Tibial nerve (tissue), 4 donors: ENCODE data around the gene TFPI2. TPM values are rescaled to one million over a fixed set of nuclear protein-coding genes. Genes with fewer than 3 reads are reported as not detected.
A peak's percentile ranks its signal among the peaks of the same experiment; 100 is the strongest.
"Not testable (repeated sequence)": the region's sequence is repeated elsewhere in the genome, so short reads cannot be mapped to it uniquely, and the experiment has no call there.

Source experiments
- DNase-seq, 2 donors: peaks; one replicate each; pipeline ENCODE4 v3.0.0-alpha.2; 2019; ENCODE audit warnings: low spot score in 2 of 2
- H3K27ac ChIP-seq, 4 donors: fragments of 200-600 bp; sonication (generic) in 3 of 4; one replicate each; pipeline ENCODE4 v1.5.1; 2017 to 2019; ENCODE audit warnings: mild to moderate bottlenecking in 1 of 4
- H3K27me3 ChIP-seq, 2 donors: fragments of 200-600 bp; sonication (generic) in 1 of 2; one replicate each; pipeline versions ENCODE4 v1.5.1 to v1.6.0; 2017 to 2019
- H3K36me3 ChIP-seq, 3 donors: fragments of 200-600 bp; sonication (generic); one replicate each; pipeline ENCODE4 v1.5.1; 2018 to 2019
- H3K4me1 ChIP-seq, 4 donors: fragments of 200-600 bp; sonication (generic) in 3 of 4; one replicate each; pipeline ENCODE4 v1.5.1; 2017 to 2019
- H3K4me3 ChIP-seq, 4 donors: fragments of 200-600 bp; sonication (generic) in 3 of 4; one replicate each; pipeline ENCODE4 v1.5.1; 2017 to 2019; ENCODE audit warnings: mild to moderate bottlenecking in 1 of 4, moderate library complexity in 1 of 4
- H3K9me3 ChIP-seq, 4 donors: fragments of 200-600 bp; sonication (generic) in 3 of 4; one replicate each; pipeline ENCODE4 v1.5.1; 2017 to 2019
- EP300 ChIP-seq, 2 donors: sonication (generic); formaldehyde crosslinking; IDR thresholded peaks; one replicate each; pipeline ENCODE4 v1.6.1; 2017; ENCODE audit warnings: antibody characterized with exemption in 2 of 2, mild to moderate bottlenecking in 1 of 2
- POLR2A ChIP-seq, 2 donors: fragments of 450-650 bp; IDR thresholded peaks; one replicate each; pipeline ENCODE4 v1.6.1; 2017; ENCODE audit warnings: antibody characterized with exemption in 2 of 2, mild to moderate bottlenecking in 2 of 2, moderate library complexity in 2 of 2
- WGBS, 2 donors: methylation state at CpG; one replicate each; pipeline ENCODE4 v1.1.5; 2018; 5-methylcytosine and 5-hydroxymethylcytosine counted together
- total RNA-seq, 4 donors: library from RNA; depleted of rRNA; stranded (reverse); fragments of >200 nt; gene quantifications; one replicate each; pipeline ENCODE4 v1.1.0, GENCODE V29; 2016
- TF ChIP-seq, protein P1 (sequence below), 5 experiments: fragments of 200-600 bp in 3 of 5; fragments of 450-650 bp in 2 of 5; sonication (generic) in 3 of 5; IDR thresholded peaks; one replicate each; pipeline ENCODE4 v1.5.1; 2016 to 2019; ENCODE audit warnings: antibody characterized with exemption in 5 of 5, mild to moderate bottlenecking in 3 of 5, moderate library complexity in 2 of 5

Gene TFPI2
- total RNA-seq, 4 donors from 2014 or later = 0.44 to 4.0 (median 1.8) TPM; not detected in 1

DNA sequence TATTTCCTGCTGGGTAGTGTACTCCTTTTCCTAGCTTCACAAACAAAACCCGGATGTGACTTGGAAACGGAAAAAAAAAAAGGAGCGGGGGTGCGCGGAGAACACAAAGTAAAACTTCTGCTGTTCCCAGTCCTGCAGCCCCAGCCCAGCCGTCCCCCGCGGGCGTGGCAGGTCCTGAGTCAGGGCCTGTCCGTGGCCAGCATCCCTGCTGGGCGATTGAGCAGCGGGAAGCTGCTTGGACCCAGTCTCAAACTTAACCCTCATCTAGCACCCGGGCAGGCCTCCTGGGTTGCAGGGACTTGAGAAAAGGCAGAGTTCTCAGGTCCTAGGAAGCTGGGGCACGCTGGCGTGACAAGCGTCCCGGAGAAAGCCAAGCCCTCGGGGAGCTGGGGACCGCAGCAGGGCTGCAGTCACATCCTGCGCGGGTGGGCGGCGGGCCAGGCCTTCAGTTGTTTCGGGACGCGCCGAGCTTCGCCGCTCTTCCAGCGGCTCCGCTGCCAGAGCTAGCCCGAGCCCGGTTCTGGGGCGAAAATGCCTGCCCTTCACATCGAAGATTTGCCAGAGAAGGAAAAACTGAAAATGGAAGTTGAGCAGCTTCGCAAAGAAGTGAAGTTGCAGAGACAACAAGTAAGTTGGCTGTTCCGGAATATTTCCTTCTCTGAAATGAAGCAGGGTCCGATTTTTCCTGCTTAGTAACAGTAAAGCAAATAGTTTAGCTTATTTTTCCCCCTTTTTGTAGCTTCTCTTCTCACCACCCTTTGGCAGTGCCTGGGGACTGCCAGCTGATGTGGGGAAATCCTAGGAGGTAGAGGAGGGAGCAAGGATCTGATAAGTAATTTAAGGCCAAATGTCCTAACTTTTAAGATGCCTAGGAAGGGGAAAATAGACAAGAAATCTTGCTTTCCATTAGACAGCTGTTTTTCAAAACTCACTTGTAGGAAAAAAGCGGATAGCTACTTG lies 31.3 kb upstream of the TFPI2 start, which contains the start of gene GNG11:
GNG11 (plus strand) TSS at position 129 of the 960 bp plus-strand sequence; CDS start at position 532, 403 bp downstream.
- peak in 1 of 2 donors; percentile 77 for TF ChIP-seq EP300 (IDR thresholded peaks at IDR 0.05)
- TF ChIP-seq, protein P1, sequence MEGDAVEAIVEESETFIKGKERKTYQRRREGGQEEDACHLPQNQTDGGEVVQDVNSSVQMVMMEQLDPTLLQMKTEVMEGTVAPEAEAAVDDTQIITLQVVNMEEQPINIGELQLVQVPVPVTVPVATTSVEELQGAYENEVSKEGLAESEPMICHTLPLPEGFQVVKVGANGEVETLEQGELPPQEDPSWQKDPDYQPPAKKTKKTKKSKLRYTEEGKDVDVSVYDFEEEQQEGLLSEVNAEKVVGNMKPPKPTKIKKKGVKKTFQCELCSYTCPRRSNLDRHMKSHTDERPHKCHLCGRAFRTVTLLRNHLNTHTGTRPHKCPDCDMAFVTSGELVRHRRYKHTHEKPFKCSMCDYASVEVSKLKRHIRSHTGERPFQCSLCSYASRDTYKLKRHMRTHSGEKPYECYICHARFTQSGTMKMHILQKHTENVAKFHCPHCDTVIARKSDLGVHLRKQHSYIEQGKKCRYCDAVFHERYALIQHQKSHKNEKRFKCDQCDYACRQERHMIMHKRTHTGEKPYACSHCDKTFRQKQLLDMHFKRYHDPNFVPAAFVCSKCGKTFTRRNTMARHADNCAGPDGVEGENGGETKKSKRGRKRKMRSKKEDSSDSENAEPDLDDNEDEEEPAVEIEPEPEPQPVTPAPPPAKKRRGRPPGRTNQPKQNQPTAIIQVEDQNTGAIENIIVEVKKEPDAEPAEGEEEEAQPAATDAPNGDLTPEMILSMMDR (IDR thresholded peaks at IDR 0.05) = no peak
- DNase-seq = peak; percentile 52 to 61
- Histone ChIP-seq H3K9me3 (no peaks in the 10 kb centered on the region), H3K36me3 (peaks cover 0 to 8% (median 0%) of the 10 kb centered on the region in 3 donors), H3K4me3 (peak within 1 kb of the TSS; percentile 56 to 77 (median 72)), H3K27me3 (no peaks in the 10 kb centered on the region), H3K27ac (peak within 1 kb of the TSS; percentile 83 to 95 (median 93)), H3K4me1 (peaks cover 0 to 19% (median 0%) of the 10 kb centered on the region in 4 donors)
- WGBS, 2 donors = 1% methylated on average over 29 to 39 of the region's 39 CpGs

DNA sequence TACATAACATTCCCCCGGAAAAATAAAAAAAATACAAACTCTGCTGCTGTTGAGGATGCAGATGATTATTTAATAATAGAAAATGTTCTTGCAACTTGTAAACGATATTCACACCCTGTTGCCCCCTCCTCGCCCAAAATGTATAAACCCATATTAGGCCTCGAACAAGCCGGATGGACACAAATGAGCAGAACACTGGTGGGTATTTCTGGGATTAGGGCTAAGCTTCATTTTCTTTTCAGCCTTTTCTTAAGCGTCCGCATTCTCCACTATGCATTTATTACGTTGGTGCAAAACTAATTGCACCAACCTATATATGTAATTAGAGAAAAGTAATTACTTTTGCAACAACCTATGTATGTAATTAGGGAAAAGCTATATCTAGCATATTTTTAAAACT lies 30.6 kb upstream of the TFPI2 start:
- Histone ChIP-seq H3K27me3 (no peaks in the 10 kb centered on the region), H3K36me3 (peaks cover 0 to 1% (median 0%) of the 10 kb centered on the region in 3 donors), H3K4me3 (peak overlapping the region; percentile 56 to 77 (median 72)), H3K27ac (peak overlapping the region; percentile 83 to 95 (median 93)), H3K4me1 (peaks cover 0 to 19% (median 0%) of the 10 kb centered on the region in 4 donors), H3K9me3 (no peaks in the 10 kb centered on the region)
- TF ChIP-seq, protein P1 (IDR thresholded peaks at IDR 0.05) = no peak
- no peak for TF ChIP-seq EP300 (IDR thresholded peaks at IDR 0.05)
- TF ChIP-seq POLR2A (IDR thresholded peaks at IDR 0.05) = no peak
- 10 to 16% methylated on average over 8 of the region's 8 CpGs for WGBS, 2 donors
- no peak for DNase-seq

DNA sequence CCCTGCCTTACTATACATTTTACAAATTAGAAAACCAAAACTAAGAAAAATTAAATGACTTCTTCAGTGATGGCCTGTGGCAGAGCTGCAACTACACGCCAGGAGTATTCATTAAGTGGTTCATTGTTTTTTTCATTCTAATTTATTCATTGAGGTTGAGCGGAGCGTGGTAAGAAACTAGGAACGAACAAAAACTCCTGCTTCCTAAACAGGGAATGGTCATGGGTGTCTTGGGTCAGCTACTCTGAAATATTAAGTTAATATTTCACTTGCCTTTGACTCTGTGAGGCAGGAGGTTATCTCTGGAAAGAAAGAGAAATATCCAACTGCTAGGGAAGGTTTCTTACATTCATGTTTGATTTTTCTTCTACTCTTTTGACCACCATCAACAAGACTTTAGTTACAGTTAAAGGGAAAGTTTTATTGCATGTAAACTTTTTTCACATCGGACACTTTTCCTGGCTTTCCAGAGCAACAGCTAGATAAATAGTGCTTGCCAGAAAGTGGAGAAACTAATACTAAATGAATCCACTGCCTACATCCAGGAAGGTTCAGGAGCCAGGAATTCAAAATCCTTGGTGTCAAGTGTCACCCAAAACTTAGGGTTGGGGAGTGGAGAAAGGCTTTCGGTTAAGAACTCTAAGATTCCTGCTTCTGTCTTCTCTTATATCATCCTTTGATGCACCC lies 30.1 kb upstream of the TFPI2 start:
- Histone ChIP-seq H3K27ac (peak overlapping the region; percentile 10 to 95 (median 89)), H3K36me3 (no peaks in the 10 kb centered on the region), H3K27me3 (no peaks in the 10 kb centered on the region), H3K9me3 (no peaks in the 10 kb centered on the region), H3K4me1 (peaks cover 0 to 19% (median 0%) of the 10 kb centered on the region in 4 donors), H3K4me3 (peak overlapping the region in 3 of 4 donors; percentile 69 to 77 (median 75))
- no peak for DNase-seq
- WGBS, 2 donors = 23 to 32% methylated on average over 6 of the region's 6 CpGs
- TF ChIP-seq POLR2A (IDR thresholded peaks at IDR 0.05) (no peak), EP300 (IDR thresholded peaks at IDR 0.05) (no peak)
- TF ChIP-seq, protein P1 (IDR thresholded peaks at IDR 0.05) = no peak

DNA sequence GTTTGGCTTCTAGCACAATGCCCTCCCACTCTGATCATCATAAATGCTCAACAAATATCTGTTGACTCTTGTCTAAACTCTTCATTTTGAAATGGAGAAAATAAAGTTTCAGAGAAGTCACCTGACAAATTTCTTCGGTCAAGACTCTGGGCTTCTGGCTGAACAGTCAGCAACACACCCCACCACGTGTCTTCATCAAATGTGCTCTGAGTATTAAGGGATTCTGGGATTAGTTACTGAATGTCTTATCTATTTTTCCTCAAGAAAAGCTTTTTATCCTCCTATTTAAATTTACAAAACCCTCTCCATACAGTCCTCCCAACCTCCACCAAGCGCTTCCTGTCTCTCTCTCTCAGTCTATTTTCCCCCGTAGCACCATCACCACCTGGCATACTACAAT lies 25.8 kb upstream of the TFPI2 start:
- WGBS, 2 donors = 79% methylated on average over 4 of the region's 4 CpGs
- DNase-seq, H3K9me3 ChIP-seq, H3K27ac ChIP-seq, H3K4me3 ChIP-seq, H3K36me3 ChIP-seq, H3K27me3 ChIP-seq: not testable (repeated sequence)
- H3K4me1 ChIP-seq = peaks cover 0 to 11% (median 0%) of the 10 kb centered on the region in 4 donors

DNA sequence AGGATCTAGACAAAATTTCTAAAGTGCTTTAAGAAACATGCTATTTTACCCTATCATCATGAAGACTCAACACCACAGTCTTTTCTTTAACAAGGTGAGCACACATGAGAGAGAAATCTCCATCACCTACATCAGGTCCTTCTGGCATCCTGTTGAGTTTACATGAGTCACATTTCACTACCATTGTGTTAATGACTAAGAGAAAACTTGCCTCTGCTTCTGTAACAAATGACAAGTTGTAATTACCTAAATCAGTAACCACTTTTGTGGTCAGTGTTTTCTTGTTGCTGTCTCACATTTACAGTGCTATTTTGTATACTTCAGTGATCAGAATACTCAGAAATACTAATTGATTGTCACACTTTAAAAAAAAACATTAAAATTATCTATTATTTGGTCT lies 25.3 kb upstream of the TFPI2 start:
- peaks cover 0 to 11% (median 0%) of the 10 kb centered on the region in 4 donors for H3K4me1 ChIP-seq
- not testable (repeated sequence) for H3K9me3 ChIP-seq, DNase-seq, H3K4me3 ChIP-seq, H3K36me3 ChIP-seq, H3K27me3 ChIP-seq, H3K27ac ChIP-seq

DNA sequence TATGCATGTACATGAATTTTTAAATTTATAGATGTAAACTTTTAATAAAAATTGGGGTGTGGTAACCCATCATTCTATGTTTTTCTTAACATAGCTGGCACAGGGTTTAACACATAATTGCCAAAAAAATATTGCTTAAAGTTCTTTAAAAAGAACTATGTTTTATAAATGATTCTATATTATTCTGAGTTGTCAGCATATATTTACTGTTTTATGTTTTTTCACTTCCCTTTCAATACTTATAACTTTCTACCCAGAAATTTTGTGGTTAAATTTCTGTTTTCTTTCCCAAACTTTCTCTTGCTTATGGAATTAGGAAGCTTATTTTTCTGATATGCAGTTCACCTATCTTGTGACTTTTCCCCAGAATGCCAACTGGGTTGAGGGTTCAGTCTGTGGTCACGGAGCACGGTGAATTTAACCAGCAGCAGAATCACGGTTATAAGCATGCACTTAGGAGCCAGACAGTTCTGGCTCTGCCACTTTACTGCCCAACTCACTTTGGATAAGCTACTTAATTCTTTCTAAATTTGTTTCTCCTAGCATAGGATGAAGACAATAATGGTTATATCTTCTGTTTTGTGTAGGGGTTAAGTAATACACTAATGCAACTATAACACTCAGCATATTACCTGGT lies 24.8 kb upstream of the TFPI2 start:
- DNase-seq, H3K36me3 ChIP-seq, H3K4me3 ChIP-seq, H3K27me3 ChIP-seq, H3K27ac ChIP-seq, H3K9me3 ChIP-seq: not testable (repeated sequence)
- WGBS, 2 donors = 44 to 71% methylated on average over 3 of the region's 3 CpGs
- H3K4me1 ChIP-seq = peaks cover 0 to 14% (median 0%) of the 10 kb centered on the region in 4 donors
